ENCODE measurements around the gene UBN1. TPM values are rescaled to one million over a fixed set of nuclear protein-coding genes. Genes with fewer than 3 reads are reported as not detected.

Gene UBN1
- total RNA-seq, 4 donors from 2014 or later, result 21.1 to 48.2 (median 37.2) TPM

GRCh38 chr16:4895366-4895765, 48.1 kb downstream of the UBN1 start:
- no peak for TF ChIP-seq CTCF (IDR thresholded peaks at IDR 0.05; ENCODE audit: low read depth)

GRCh38 chr16:4897328-4897727, 50.0 kb downstream of the UBN1 start:
- no peak for TF ChIP-seq CTCF (IDR thresholded peaks at IDR 0.05; ENCODE audit: low read depth)

- TF ChIP-seq CTCF (IDR thresholded peaks at IDR 0.05; ENCODE audit: low read depth), result no peak
Observed at GRCh38 chr16:4898811-4899473, 51.7 kb downstream of the UBN1 start.

GRCh38 chr16:4899474-4899846, 52.2 kb downstream of the UBN1 start:
- TF ChIP-seq CTCF (IDR thresholded peaks at IDR 0.05; ENCODE audit: low read depth), result no peak

GRCh38 chr16:4900036-4900435, 52.8 kb downstream of the UBN1 start:
- TF ChIP-seq CTCF (IDR thresholded peaks at IDR 0.05; ENCODE audit: low read depth), result no peak

GRCh38 chr16:4900750-4901149, 53.5 kb downstream of the UBN1 start:
- no peak for TF ChIP-seq CTCF (IDR thresholded peaks at IDR 0.05; ENCODE audit: low read depth)

GRCh38 chr16:4902038-4902437, 54.8 kb downstream of the UBN1 start:
- TF ChIP-seq CTCF (IDR thresholded peaks at IDR 0.05; ENCODE audit: low read depth), result no peak

All from subcutaneous adipose tissue (tissue), 4 donors.